IMR-90 (cell line): Measurements from ENCODE around the gene OCIAD1. TPM values are rescaled to one million over a fixed set of nuclear protein-coding genes. Genes with fewer than 3 reads are reported as not detected.

ENCODE experiments used
- ATAC-seq: fragments of 200-7000 bp; cut with Tn5 transposase; 2 replicates; pipeline ENCODE4 v1.9.1; 2020; ENCODE audit warnings: low read depth, mild to moderate bottlenecking, moderate library complexity
- BruUV-seq: library from RNA; stranded (reverse); fragments of 400-500 nt; replicated peaks from 2 replicates; lab custom pipeline; 2021; lab: Mats Ljungman, UMichigan
- CTCF ChIA-PET: fragments of 300-600 bp; formaldehyde crosslinking; extraction: SDS; loops from one replicate; lab custom pipeline; 2021; ENCODE audit warnings: antibody characterized with exemption; lab: Yijun Ruan, JAX
- POLR2A ChIA-PET: fragments of 300-600 bp; sonication (Branson Sonifier 250); formaldehyde crosslinking; loops from one replicate; lab custom pipeline; 2022; ENCODE audit warnings: antibody characterized with exemption; ENCODE audit not compliant: unreplicated experiment; lab: Charles Lee
- DNase-seq: peaks from one replicate; pipeline ENCODE4 v3.0.0; 2013
- H2AFZ ChIP-seq: replicated peaks from 2 replicates; pipeline ENCODE3; 2013; ENCODE audit warnings: low read length, mild to moderate bottlenecking; ENCODE audit not compliant: poor library complexity
- H2AK5ac ChIP-seq: 2 replicates; pipeline ENCODE4 v1.6.1; 2013; ENCODE audit warnings: low read depth, low read length, inconsistent platforms
- H2AK9ac ChIP-seq: replicated peaks from 2 replicates; pipeline ENCODE3; 2013; ENCODE audit warnings: mild to moderate bottlenecking, low read depth, low read length, moderate library complexity; ENCODE audit not compliant: poor library complexity
- H2BK120ac ChIP-seq: 2 replicates; pipeline ENCODE4 v1.6.1; 2013; ENCODE audit warnings: low read depth, low read length, inconsistent platforms
- H2BK15ac ChIP-seq: 3 replicates; pipeline ENCODE4 v1.6.1; 2013; ENCODE audit warnings: low read depth, low read length, inconsistent platforms
- H2BK20ac ChIP-seq: 2 replicates; pipeline ENCODE4 v1.6.1; 2013; ENCODE audit warnings: low read depth, mild to moderate bottlenecking, inconsistent platforms, low read length, moderate library complexity
- H2BK5ac ChIP-seq: 2 replicates; pipeline ENCODE4 v1.6.1; 2013; ENCODE audit warnings: mild to moderate bottlenecking, low read depth, low read length, inconsistent platforms; ENCODE audit not compliant: poor library complexity, severe bottlenecking
- H3K14ac ChIP-seq: replicated peaks from 2 replicates; pipeline ENCODE4 v1.6.1; 2013; ENCODE audit warnings: low read depth, low read length, inconsistent platforms
- H3K18ac ChIP-seq: 2 replicates; pipeline ENCODE4 v1.6.1; 2013; ENCODE audit warnings: low read depth, low read length, control low read depth
- H3K23ac ChIP-seq: 2 replicates; pipeline ENCODE4 v1.6.1; 2013; ENCODE audit warnings: low read depth, low read length, inconsistent platforms
- H3K27ac ChIP-seq: 2 replicates; pipeline ENCODE4 v1.5.1; 2013; ENCODE audit warnings: mild to moderate bottlenecking, control low read depth, low read length; ENCODE audit not compliant: insufficient read depth
- H3K27me3 ChIP-seq: 2 replicates; pipeline ENCODE4 v1.6.1; 2013; ENCODE audit warnings: low read length; ENCODE audit not compliant: control insufficient read depth, insufficient read depth
- H3K36me3 ChIP-seq: 2 replicates; pipeline ENCODE4 v1.6.1; 2013; ENCODE audit warnings: low read length, mixed read lengths; ENCODE audit not compliant: control insufficient read depth, insufficient read depth
- H3K4ac ChIP-seq: 2 replicates; pipeline ENCODE4 v1.6.1; 2013; ENCODE audit warnings: low read depth, low read length, inconsistent platforms
- H3K4me1 ChIP-seq: 2 replicates; pipeline ENCODE4 v1.6.1; 2013; ENCODE audit warnings: low read length, mixed read lengths; ENCODE audit not compliant: control insufficient read depth, insufficient read depth
- H3K4me2 ChIP-seq: 2 replicates; pipeline ENCODE4 v1.6.1; 2013; ENCODE audit warnings: low read depth, mild to moderate bottlenecking, control low read depth, low read length, moderate library complexity
- H3K4me3 ChIP-seq: 2 replicates; pipeline ENCODE4 v1.5.1; 2013; ENCODE audit warnings: low read depth, mild to moderate bottlenecking, control low read depth, low read length, moderate library complexity; ENCODE audit not compliant: insufficient read depth
- H3K56ac ChIP-seq: 2 replicates; pipeline ENCODE4 v1.6.1; 2013; ENCODE audit warnings: low read length, inconsistent platforms; ENCODE audit not compliant: insufficient read depth; ENCODE audit errors: extremely low read depth
- H3K79me1 ChIP-seq, 2 experiments: 2 replicates each; pipeline ENCODE4 v1.6.1; 2013; ENCODE audit warnings: low read length in 2 of 2, inconsistent platforms in 1 of 2, low read depth in 1 of 2
- H3K9ac ChIP-seq: 2 replicates; pipeline ENCODE4 v1.6.1; 2013; ENCODE audit warnings: low read depth, low read length, control low read depth
- H3K9me1 ChIP-seq: 2 replicates; pipeline ENCODE4 v1.6.1; 2013; ENCODE audit warnings: low read length, inconsistent platforms; ENCODE audit not compliant: insufficient read depth
- H3K9me3 ChIP-seq: 2 replicates; pipeline ENCODE4 v1.6.1; 2013; ENCODE audit warnings: low read length; ENCODE audit not compliant: control insufficient read depth, insufficient read depth
- H4K20me1 ChIP-seq: 2 replicates; pipeline ENCODE4 v1.6.1; 2013; ENCODE audit warnings: low read length, inconsistent platforms; ENCODE audit not compliant: insufficient read depth
- H4K5ac ChIP-seq: 2 replicates; pipeline ENCODE4 v1.6.1; 2013; ENCODE audit warnings: mild to moderate bottlenecking, low read depth, low read length, control low read depth
- H4K8ac ChIP-seq, 2 experiments: 2 replicates each; pipeline ENCODE4 v1.6.1; 2013; ENCODE audit warnings: low read depth in 2 of 2, low read length in 2 of 2, control low read depth in 1 of 2, inconsistent platforms in 1 of 2
- H4K91ac ChIP-seq: 2 replicates; pipeline ENCODE4 v1.6.1; 2013; ENCODE audit warnings: low read depth, low read length, inconsistent platforms; ENCODE audit not compliant: insufficient read depth
- BHLHE40 ChIP-seq: fragments of 150-350 bp; IDR thresholded peaks from 2 replicates; pipeline ENCODE4 v1.6.1; 2016; ENCODE audit warnings: mild to moderate bottlenecking, low read depth, low read length
- CEBPB ChIP-seq: IDR thresholded peaks from 2 replicates; pipeline ENCODE4 v1.6.1; 2012; ENCODE audit warnings: low read depth, low read length, improper control_type of control experiment
- CHD1 ChIP-seq: IDR thresholded peaks from 2 replicates; pipeline ENCODE4 v1.6.1; 2012; ENCODE audit warnings: low read depth, low read length, improper control_type of control experiment
- FOS ChIP-seq: fragments of 150-350 bp; IDR thresholded peaks from 2 replicates; pipeline ENCODE4 v1.6.1; 2016; ENCODE audit warnings: low read depth, low read length
- MAFK ChIP-seq: IDR thresholded peaks from 2 replicates; pipeline ENCODE4 v1.6.1; 2012; ENCODE audit warnings: low read depth, low read length, improper control_type of control experiment
- MAZ ChIP-seq: IDR thresholded peaks from 2 replicates; pipeline ENCODE4 v1.6.1; 2012; ENCODE audit warnings: low read depth, mild to moderate bottlenecking, low read length, improper control_type of control experiment, moderate library complexity, borderline replicate concordance
- MXI1 ChIP-seq: IDR thresholded peaks from 2 replicates; pipeline ENCODE4 v1.6.1; 2012; ENCODE audit warnings: low read depth, mild to moderate bottlenecking, low read length, moderate library complexity, borderline replicate concordance
- NFE2L2 ChIP-seq: fragments of 150-350 bp; IDR thresholded peaks from 2 replicates; pipeline ENCODE4 v1.6.1; 2016; ENCODE audit warnings: low read depth, mild to moderate bottlenecking, low read length
- POLR2A ChIP-seq: IDR thresholded peaks from 2 replicates; pipeline ENCODE4 v1.6.1; 2012; ENCODE audit warnings: mild to moderate bottlenecking, low read depth, low read length
- RAD21 ChIP-seq: IDR thresholded peaks from 2 replicates; pipeline ENCODE4 v1.6.1; 2012; ENCODE audit warnings: low read length, improper control_type of control experiment
- RCOR1 ChIP-seq: IDR thresholded peaks from 2 replicates; pipeline ENCODE4 v1.6.1; 2012; ENCODE audit warnings: mild to moderate bottlenecking, low read length, improper control_type of control experiment; ENCODE audit not compliant: insufficient replicate concordance
- SMC3 ChIP-seq: fragments of 150-350 bp; IDR thresholded peaks from 2 replicates; pipeline ENCODE4 v1.6.1; 2016; ENCODE audit warnings: low read depth, mild to moderate bottlenecking, antibody characterized with exemption, low read length, moderate library complexity
- WGBS, 2 experiments: methylation state at CpG; one replicate each; pipeline versions ENCODE4 v1.1.5 to v1.1.7; 2013; ENCODE audit warnings: missing lambda C conversion rate in 2 of 2; ENCODE audit not compliant: insufficient read length in 1 of 2; ENCODE audit errors: extremely low coverage in 2 of 2; 5-methylcytosine and 5-hydroxymethylcytosine counted together
- dilution Hi-C: fragments of 300-500 bp; cut with HindIII; formaldehyde crosslinking; loops from one replicate; pipeline ENCODE4 v1.14.3; 2018; ENCODE audit warnings: low sequenced_read_pairs; ENCODE audit not compliant: unreplicated experiment
- in situ Hi-C: fragments of 300-500 bp; cut with MboI; formaldehyde crosslinking; loops from 3 replicates; pipeline ENCODE4 v1.14.3; 2019; ENCODE audit warnings: low sequenced_read_pairs, inconsistent platforms, mixed read lengths
- intact Hi-C: fragments of 100-400 bp; cut with micrococcal nuclease; formaldehyde crosslinking; loops from 2 replicates; pipeline ENCODE4 v1.10.0; 2022
- polyA plus RNA-seq, 3 experiments: library from polyadenylated mRNA; depleted of rRNA; stranded (reverse); fragments of >200 nt; gene quantifications; 2 replicates each; pipeline ENCODE4 v1.2.3, GENCODE V29; 2012; ENCODE audit warnings: low replicate concordance in 1 of 3
- total RNA-seq: library from RNA; depleted of rRNA; stranded (reverse); fragments of >200 nt; gene quantifications from 2 replicates; pipeline ENCODE4 v1.2.3, GENCODE V29; 2012
- TF ChIP-seq, protein P1 (sequence below): fragments of 150-350 bp; IDR thresholded peaks from 2 replicates; pipeline ENCODE4 v1.6.1; 2016; ENCODE audit warnings: low read depth, mild to moderate bottlenecking, low read length, moderate library complexity, borderline replicate concordance
- TF ChIP-seq, protein P2 (sequence below): conservative IDR thresholded peaks from 2 replicates; pipeline ENCODE4 v1.5.1; 2012; ENCODE audit warnings: mild to moderate bottlenecking, low read depth, low read length, improper control_type of control experiment

OCIAD1 gene
- total and polyA plus RNA-seq, 2 of the 4 experiments (the other 2 are of a cell fraction), result 86.9 to 112 TPM

DNA sequence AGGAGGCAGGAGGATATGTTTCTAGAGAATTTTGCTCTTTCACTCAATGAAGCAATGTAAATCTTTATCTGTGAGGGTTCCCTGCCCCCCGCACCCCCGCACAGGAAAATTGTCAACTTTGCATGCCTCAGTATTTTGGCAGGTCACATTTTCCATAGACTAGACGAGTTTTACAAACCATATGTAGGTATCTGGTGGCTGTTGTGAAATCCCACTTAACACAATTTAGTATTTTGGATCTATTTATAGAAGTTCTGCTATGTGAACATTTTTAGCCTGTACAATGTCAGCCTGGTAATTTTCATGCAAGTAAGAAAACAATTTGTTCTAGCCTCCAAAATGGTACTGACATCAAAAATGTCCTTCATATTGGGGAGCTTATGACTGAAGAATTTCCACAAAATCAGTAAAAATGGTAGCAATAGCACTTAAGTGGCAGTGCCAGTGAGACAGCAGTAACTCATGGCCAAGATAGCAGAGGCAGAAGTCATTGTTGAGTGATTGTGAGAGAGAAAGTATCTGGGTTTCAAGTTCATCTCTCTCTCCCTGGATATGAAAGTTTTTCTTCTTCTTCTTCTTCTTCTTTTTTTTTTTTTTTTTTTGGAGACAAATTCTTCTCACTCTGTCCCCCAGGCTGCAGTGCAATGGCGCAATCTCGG is 38.4 kb upstream of the OCIAD1 start:
- H2BK20ac ChIP-seq, result no peak overlapping the region
- intact Hi-C loops, result no loop called here
- H3K4me2 ChIP-seq, result no peak overlapping the region
- dilution Hi-C loops, result no loop called here
- H4K5ac ChIP-seq, result no peak overlapping the region
- H4K20me1 ChIP-seq, result no peaks in the 10 kb centered on the region
- CTCF ChIA-PET, result no interaction called here
- in situ Hi-C loops, result no loop called here
- no peak overlapping the region for H3K9ac ChIP-seq
- no peaks in the 10 kb centered on the region for H3K4me1 ChIP-seq
- no peak overlapping the region for H3K4me3 ChIP-seq
- H2BK120ac ChIP-seq, result no peak overlapping the region
- H2BK15ac ChIP-seq, result no peak overlapping the region
- H4K91ac ChIP-seq, result no peak overlapping the region
- no peak overlapping the region for H3K18ac ChIP-seq
- no peak overlapping the region for H3K4ac ChIP-seq
- H3K9me3 ChIP-seq, result no peaks in the 10 kb centered on the region
- TF ChIP-seq SMC3 (no peak), FOS (no peak), RCOR1 (no peak), BHLHE40 (no peak), CHD1 (no peak), MAZ (no peak), MAFK (no peak), NFE2L2 (no peak), RAD21 (no peak), POLR2A (no peak), MXI1 (no peak), CEBPB (no peak)
- TF ChIP-seq, protein P1, sequence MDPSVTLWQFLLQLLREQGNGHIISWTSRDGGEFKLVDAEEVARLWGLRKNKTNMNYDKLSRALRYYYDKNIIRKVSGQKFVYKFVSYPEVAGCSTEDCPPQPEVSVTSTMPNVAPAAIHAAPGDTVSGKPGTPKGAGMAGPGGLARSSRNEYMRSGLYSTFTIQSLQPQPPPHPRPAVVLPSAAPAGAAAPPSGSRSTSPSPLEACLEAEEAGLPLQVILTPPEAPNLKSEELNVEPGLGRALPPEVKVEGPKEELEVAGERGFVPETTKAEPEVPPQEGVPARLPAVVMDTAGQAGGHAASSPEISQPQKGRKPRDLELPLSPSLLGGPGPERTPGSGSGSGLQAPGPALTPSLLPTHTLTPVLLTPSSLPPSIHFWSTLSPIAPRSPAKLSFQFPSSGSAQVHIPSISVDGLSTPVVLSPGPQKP, result no peak
- TF ChIP-seq, protein P2, sequence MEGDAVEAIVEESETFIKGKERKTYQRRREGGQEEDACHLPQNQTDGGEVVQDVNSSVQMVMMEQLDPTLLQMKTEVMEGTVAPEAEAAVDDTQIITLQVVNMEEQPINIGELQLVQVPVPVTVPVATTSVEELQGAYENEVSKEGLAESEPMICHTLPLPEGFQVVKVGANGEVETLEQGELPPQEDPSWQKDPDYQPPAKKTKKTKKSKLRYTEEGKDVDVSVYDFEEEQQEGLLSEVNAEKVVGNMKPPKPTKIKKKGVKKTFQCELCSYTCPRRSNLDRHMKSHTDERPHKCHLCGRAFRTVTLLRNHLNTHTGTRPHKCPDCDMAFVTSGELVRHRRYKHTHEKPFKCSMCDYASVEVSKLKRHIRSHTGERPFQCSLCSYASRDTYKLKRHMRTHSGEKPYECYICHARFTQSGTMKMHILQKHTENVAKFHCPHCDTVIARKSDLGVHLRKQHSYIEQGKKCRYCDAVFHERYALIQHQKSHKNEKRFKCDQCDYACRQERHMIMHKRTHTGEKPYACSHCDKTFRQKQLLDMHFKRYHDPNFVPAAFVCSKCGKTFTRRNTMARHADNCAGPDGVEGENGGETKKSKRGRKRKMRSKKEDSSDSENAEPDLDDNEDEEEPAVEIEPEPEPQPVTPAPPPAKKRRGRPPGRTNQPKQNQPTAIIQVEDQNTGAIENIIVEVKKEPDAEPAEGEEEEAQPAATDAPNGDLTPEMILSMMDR, result no peak
- H2AFZ ChIP-seq, result no peak overlapping the region
- H3K14ac ChIP-seq, result no peak overlapping the region
- no peak overlapping the region for H2BK5ac ChIP-seq
- ATAC-seq (no peak), DNase-seq (no peak)
- H3K9me1 ChIP-seq, result 0 out of 2 replicates have a peak, but pooled peaks cover 3% of the 10 kb centered on the region
- no peak overlapping the region for H4K8ac ChIP-seq
- H3K79me1 ChIP-seq, result no peaks in the 10 kb centered on the region
- no peak overlapping the region for H3K27ac ChIP-seq
- no peak overlapping the region for H3K56ac ChIP-seq
- POLR2A ChIA-PET, result no interaction called here
- BruUV-seq, result no TSS peak
- WGBS, 2 experiments, result no CpG with 5 or more reads among the region's 5 CpGs
- H3K36me3 ChIP-seq, result no peaks in the 10 kb centered on the region
- no peak overlapping the region for H2AK5ac ChIP-seq
- H3K23ac ChIP-seq, result no peak overlapping the region
- no peak overlapping the region for H2AK9ac ChIP-seq
- no peaks in the 10 kb centered on the region for H3K27me3 ChIP-seq
